GM21825 (cell line): ENCODE measurements around the gene LAMTOR2.

ENCODE experiments used
- ATAC-seq: cut with Tn5 transposase; IDR thresholded peaks from one replicate; pipeline ENCODE4 v1.9.1; 2021; ENCODE audit warnings: mild to moderate bottlenecking, moderate library complexity; ENCODE audit not compliant: unreplicated experiment

LAMTOR2 gene

GRCh38 chr1:156096640-156097391 is 42.2 kb downstream of the LAMTOR2 start:
- peak; percentile 58 for ATAC-seq

GRCh38 chr1:156097499-156098178 is 43.1 kb downstream of the LAMTOR2 start:
- no peak for ATAC-seq

GRCh38 chr1:156098784-156099183 is 44.2 kb downstream of the LAMTOR2 start:
- no peak for ATAC-seq

GRCh38 chr1:156099282-156099681 is 44.7 kb downstream of the LAMTOR2 start:
- no peak for ATAC-seq

GRCh38 chr1:156100205-156100995 is 45.8 kb downstream of the LAMTOR2 start:
- no peak for ATAC-seq

GRCh38 chr1:156101880-156102279 is 47.3 kb downstream of the LAMTOR2 start:
- no peak for ATAC-seq

- ATAC-seq, result no peak
These were observed 48.3 kb downstream of the LAMTOR2 start for GRCh38 chr1:156102633-156103511.

GRCh38 chr1:156103521-156103947 is 49.0 kb downstream of the LAMTOR2 start:
- no peak for ATAC-seq

- ATAC-seq, result no peak
These were observed 49.7 kb downstream of the LAMTOR2 start for GRCh38 chr1:156104065-156104810.

- ATAC-seq, result no peak
These were observed 50.6 kb downstream of the LAMTOR2 start for GRCh38 chr1:156104861-156105832.

- no peak for ATAC-seq
These were observed 52.3 kb downstream of the LAMTOR2 start for GRCh38 chr1:156106624-156107488.

GRCh38 chr1:156108057-156108456 is 53.5 kb downstream of the LAMTOR2 start:
- ATAC-seq, result no peak
